Lower lobe of right lung (tissue), 2 donors: ENCODE data around the gene FAM174C. TPM values are rescaled to one million over a fixed set of nuclear protein-coding genes. Genes with fewer than 3 reads are reported as not detected.

Source experiments
- ATAC-seq, 2 donors: fragments of 200-7000 bp; cut with Tn5 transposase; one replicate each; pipeline ENCODE4 v1.9.1; 2020 to 2022; ENCODE audit warnings: mild to moderate bottlenecking in 2 of 2, moderate library complexity in 2 of 2
- DNase-seq: peaks from one replicate; pipeline ENCODE4 v3.0.0-alpha.2; 2020
- H3K27ac ChIP-seq: fragments of 200-600 bp; one replicate; pipeline ENCODE4 v1.8.0; 2022
- H3K27me3 ChIP-seq: fragments of 200-600 bp; one replicate; pipeline ENCODE4 v1.8.0; 2022; ENCODE audit warnings: low read depth
- H3K36me3 ChIP-seq: fragments of 200-600 bp; one replicate; pipeline ENCODE4 v1.8.0; 2022; ENCODE audit warnings: mild to moderate bottlenecking
- H3K4me1 ChIP-seq: fragments of 200-600 bp; one replicate; pipeline ENCODE4 v1.8.0; 2022
- H3K4me3 ChIP-seq: fragments of 200-600 bp; one replicate; pipeline ENCODE4 v1.8.0; 2022; ENCODE audit warnings: mild to moderate bottlenecking
- H3K9me3 ChIP-seq: fragments of 200-600 bp; one replicate; pipeline ENCODE4 v1.8.0; 2022
- CTCF ChIP-seq: fragments of 200-600 bp; IDR thresholded peaks from one replicate; pipeline ENCODE4 v1.8.0; 2022; ENCODE audit warnings: antibody characterized with exemption, mild to moderate bottlenecking
- intact Hi-C: fragments of 100-400 bp; cut with DNase I; formaldehyde crosslinking; loops from one replicate; pipeline ENCODE4 v1.11.0; 2022
- total RNA-seq: library from RNA; stranded (reverse); fragmentation: NEBNext Ultra II Directional; extraction: Animal tissue kit (Norgen Biotek cat#: 25700); gene quantifications from one replicate; pipeline ENCODE4 v1.2.1, GENCODE V29; 2021
- donor health status: DM: no; HTN: yes; CAD: no; lungs with severe emphysema.

The FAM174C gene
- total RNA-seq, 1 donor from 2014 or later: 43.5 TPM

- ATAC-seq: peak; percentile 23 to 31
- H3K4me3 ChIP-seq: peak overlapping the region; percentile 77
- DNase-seq: peak; percentile 87
- intact Hi-C loops: no loop called here
- H3K27ac ChIP-seq: peak overlapping the region; percentile 98
- no peaks in the 10 kb centered on the region for H3K27me3 ChIP-seq
- H3K36me3 ChIP-seq: peaks cover 17% of the 10 kb centered on the region
- H3K9me3 ChIP-seq: no peaks in the 10 kb centered on the region
- peaks cover 51% of the 10 kb centered on the region for H3K4me1 ChIP-seq
- TF ChIP-seq CTCF: peak; percentile 75
These were observed 26.5 kb upstream of the FAM174C start for GRCh38 chr19:1248786-1249297.

- intact Hi-C loops: no loop called here
- Histone ChIP-seq H3K36me3 (peaks cover 19% of the 10 kb centered on the region), H3K4me3 (peak overlapping the region; percentile 77), H3K27me3 (no peaks in the 10 kb centered on the region), H3K9me3 (no peaks in the 10 kb centered on the region), H3K4me1 (peaks cover 51% of the 10 kb centered on the region), H3K27ac (peak overlapping the region; percentile 98)
- no peak for TF ChIP-seq CTCF
- DNase-seq (peak; percentile 97), ATAC-seq (peak; percentile 35 to 62)
These were observed 25.9 kb upstream of the FAM174C start for GRCh38 chr19:1249298-1249989.

GRCh38 chr19:1249990-1250436 is 25.3 kb upstream of the FAM174C start:
- TF ChIP-seq CTCF: no peak
- intact Hi-C loops: no loop called here
- DNase-seq (no peak), ATAC-seq (no peak)
- no peaks in the 10 kb centered on the region for H3K9me3 ChIP-seq
- H3K27ac ChIP-seq: peak overlapping the region; percentile 98
- H3K27me3 ChIP-seq: no peaks in the 10 kb centered on the region
- H3K4me1 ChIP-seq: peaks cover 51% of the 10 kb centered on the region
- peaks cover 25% of the 10 kb centered on the region for H3K36me3 ChIP-seq
- peak overlapping the region; percentile 77 for H3K4me3 ChIP-seq

GRCh38 chr19:1250437-1251260 is 24.7 kb upstream of the FAM174C start:
- ATAC-seq: no peak
- TF ChIP-seq CTCF: no peak
- DNase-seq: peak; percentile 84
- Histone ChIP-seq H3K4me1 (peaks cover 51% of the 10 kb centered on the region), H3K9me3 (no peaks in the 10 kb centered on the region), H3K36me3 (peaks cover 31% of the 10 kb centered on the region), H3K27ac (peak overlapping the region; percentile 98), H3K27me3 (no peaks in the 10 kb centered on the region), H3K4me3 (peak overlapping the region; percentile 77)
- intact Hi-C loops: no loop called here

- peak overlapping the region; percentile 98 for H3K27ac ChIP-seq
- peak overlapping the region; percentile 77 for H3K4me3 ChIP-seq
- no peaks in the 10 kb centered on the region for H3K9me3 ChIP-seq
- H3K36me3 ChIP-seq: peaks cover 40% of the 10 kb centered on the region
- no peaks in the 10 kb centered on the region for H3K27me3 ChIP-seq
- peaks cover 55% of the 10 kb centered on the region for H3K4me1 ChIP-seq
- ATAC-seq (no peak), DNase-seq (peak; percentile 93)
- intact Hi-C loops: no loop called here
- no peak for TF ChIP-seq CTCF
These were observed 23.8 kb upstream of the FAM174C start for GRCh38 chr19:1251330-1252220.
